HEK293 (cell line): ENCODE data around the gene RPE65.

Source experiments
- BCL11A ChIP-seq: fragments of 450-650 bp; formaldehyde crosslinking; IDR thresholded peaks from 2 replicates; pipeline ENCODE4 v1.5.1; 2016; ENCODE audit warnings: low read depth, missing biosample characterization, missing genetic modification characterization
- GLI4 ChIP-seq: fragments of 450-650 bp; formaldehyde crosslinking; IDR thresholded peaks from 2 replicates; pipeline ENCODE4 v1.5.1; 2016; ENCODE audit warnings: missing biosample characterization, missing genetic modification characterization
- GLIS1 ChIP-seq: fragments of 450-650 bp; formaldehyde crosslinking; IDR thresholded peaks from 2 replicates; pipeline ENCODE4 v1.5.1; 2016; ENCODE audit warnings: missing biosample characterization, missing genetic modification characterization
- KLF10 ChIP-seq: fragments of 450-650 bp; IDR thresholded peaks from 2 replicates; pipeline ENCODE4 v1.5.1; 2018; ENCODE audit warnings: missing biosample characterization, mild to moderate bottlenecking, missing genetic modification characterization
- KLF16 ChIP-seq: fragments of 450-650 bp; formaldehyde crosslinking; IDR thresholded peaks from 2 replicates; pipeline ENCODE4 v1.5.1; 2017; ENCODE audit warnings: missing biosample characterization, missing genetic modification characterization
- SP7 ChIP-seq: fragments of 450-650 bp; formaldehyde crosslinking; IDR thresholded peaks from 2 replicates; pipeline ENCODE4 v1.5.1; 2016; ENCODE audit warnings: missing biosample characterization, missing genetic modification characterization
- TRIM28 ChIP-seq: IDR thresholded peaks from 2 replicates; pipeline ENCODE4 v1.6.1; 2011; ENCODE audit warnings: low read length, control low read depth, borderline replicate concordance
- ZBTB17 ChIP-seq: fragments of 450-650 bp; formaldehyde crosslinking; IDR thresholded peaks from 2 replicates; pipeline ENCODE4 v1.5.1; 2016; ENCODE audit warnings: missing biosample characterization, missing genetic modification characterization
- ZBTB20 ChIP-seq: fragments of 450-650 bp; formaldehyde crosslinking; IDR thresholded peaks from 2 replicates; pipeline ENCODE4 v1.5.1; 2016; ENCODE audit warnings: missing biosample characterization, missing genetic modification characterization
- ZBTB8A ChIP-seq: fragments of 450-650 bp; formaldehyde crosslinking; IDR thresholded peaks from 2 replicates; pipeline ENCODE4 v1.5.1; 2016; ENCODE audit warnings: missing biosample characterization, missing genetic modification characterization
- ZFP37 ChIP-seq: fragments of 450-650 bp; formaldehyde crosslinking; IDR thresholded peaks from 2 replicates; pipeline ENCODE4 v1.5.1; 2016; ENCODE audit warnings: missing biosample characterization, missing genetic modification characterization
- ZNF324 ChIP-seq: fragments of 450-650 bp; formaldehyde crosslinking; IDR thresholded peaks from 2 replicates; pipeline ENCODE4 v1.5.1; 2016; ENCODE audit warnings: missing biosample characterization, missing genetic modification characterization
- ZNF391 ChIP-seq: fragments of 450-650 bp; formaldehyde crosslinking; IDR thresholded peaks from 2 replicates; pipeline ENCODE4 v1.5.1; 2016; ENCODE audit warnings: low read depth, missing biosample characterization, missing genetic modification characterization, borderline replicate concordance
- ZNF394 ChIP-seq: fragments of 450-650 bp; formaldehyde crosslinking; IDR thresholded peaks from 2 replicates; pipeline ENCODE4 v1.5.1; 2016; ENCODE audit warnings: missing biosample characterization, missing genetic modification characterization, mild to moderate bottlenecking, moderate library complexity, borderline replicate concordance
- ZNF521 ChIP-seq: fragments of 450-650 bp; formaldehyde crosslinking; IDR thresholded peaks from 2 replicates; pipeline ENCODE4 v1.5.1; 2017; ENCODE audit warnings: missing biosample characterization, mild to moderate bottlenecking, missing genetic modification characterization
- ZNF561 ChIP-seq: fragments of 450-650 bp; IDR thresholded peaks from 2 replicates; pipeline ENCODE4 v1.5.1; 2018; ENCODE audit warnings: missing biosample characterization, missing genetic modification characterization, borderline replicate concordance
- ZNF600 ChIP-seq: fragments of 450-650 bp; formaldehyde crosslinking; IDR thresholded peaks from 2 replicates; pipeline ENCODE4 v1.5.1; 2016; ENCODE audit warnings: missing biosample characterization, missing genetic modification characterization
- ZNF660 ChIP-seq: fragments of 450-650 bp; IDR thresholded peaks from 2 replicates; pipeline ENCODE4 v1.5.1; 2018; ENCODE audit warnings: missing biosample characterization, mild to moderate bottlenecking, missing genetic modification characterization
- ZNF76 ChIP-seq: fragments of 450-650 bp; formaldehyde crosslinking; IDR thresholded peaks from 2 replicates; pipeline ENCODE4; 2016; ENCODE audit warnings: low read depth, missing biosample characterization, missing genetic modification characterization, borderline replicate concordance
- ZNF777 ChIP-seq: fragments of 450-650 bp; formaldehyde crosslinking; IDR thresholded peaks from 2 replicates; pipeline ENCODE4 v1.5.1; 2017; ENCODE audit warnings: missing biosample characterization, missing genetic modification characterization, borderline replicate concordance
- ZSCAN23 ChIP-seq: fragments of 450-650 bp; formaldehyde crosslinking; IDR thresholded peaks from 2 replicates; pipeline ENCODE4 v1.5.1; 2016; ENCODE audit warnings: missing biosample characterization, missing genetic modification characterization
- TF ChIP-seq, protein P1 (sequence below): fragments of 450-650 bp; formaldehyde crosslinking; IDR thresholded peaks from 2 replicates; pipeline ENCODE4 v1.5.1; 2016; ENCODE audit warnings: missing biosample characterization, missing genetic modification characterization
- TF ChIP-seq, protein P2 (sequence below): fragments of 450-650 bp; formaldehyde crosslinking; IDR thresholded peaks from 2 replicates; pipeline ENCODE4 v1.5.1; 2016; ENCODE audit warnings: missing biosample characterization, missing genetic modification characterization
- TF ChIP-seq, protein P3 (sequence below): fragments of 450-650 bp; formaldehyde crosslinking; IDR thresholded peaks from 2 replicates; pipeline ENCODE4 v1.5.1; 2016; ENCODE audit warnings: missing biosample characterization, missing genetic modification characterization
- TF ChIP-seq, protein P4 (sequence below): fragments of 450-650 bp; formaldehyde crosslinking; IDR thresholded peaks from 2 replicates; pipeline ENCODE4 v1.5.1; 2016; ENCODE audit warnings: missing biosample characterization, missing genetic modification characterization
- TF ChIP-seq, protein P5 (sequence below): fragments of 450-650 bp; formaldehyde crosslinking; IDR thresholded peaks from 2 replicates; pipeline ENCODE4 v1.5.1; 2016; ENCODE audit warnings: missing biosample characterization, missing genetic modification characterization

RPE65 gene

DNA sequence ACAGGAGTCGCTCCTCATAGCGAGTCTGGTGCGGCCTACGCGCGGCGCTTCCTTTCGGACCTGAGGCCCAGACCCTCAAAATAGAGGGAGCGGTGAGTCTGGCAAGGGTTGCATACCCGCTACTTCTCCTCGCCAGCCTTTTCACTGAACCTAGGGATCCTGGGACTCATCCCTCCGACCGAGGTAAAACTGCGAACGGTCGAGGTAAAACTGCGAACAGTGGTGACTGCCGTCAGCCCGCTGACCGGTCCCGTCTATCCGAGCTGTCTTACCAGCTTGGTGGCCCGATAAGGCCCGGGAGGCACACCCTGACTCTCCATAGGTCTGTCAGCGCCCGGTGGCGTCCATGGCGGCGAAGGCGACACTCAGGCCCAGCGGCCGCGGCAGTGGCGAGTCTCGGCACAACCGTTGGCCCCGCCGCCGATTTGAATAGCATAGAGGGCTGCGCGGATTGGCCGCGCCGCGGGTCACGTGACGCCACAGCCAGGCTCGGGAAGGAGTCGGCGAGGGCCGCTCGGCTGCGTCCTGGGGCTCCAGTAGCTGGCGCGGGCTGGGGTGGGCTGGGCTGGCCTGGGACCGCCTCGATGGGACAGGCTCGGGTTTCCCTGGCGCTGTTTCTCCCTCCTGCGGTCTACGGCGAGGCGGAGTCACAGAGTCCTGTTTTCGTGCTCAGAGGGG, 47.1 kb upstream of the RPE65 start, which contains the start of gene DEPDC1 (continued):
- TF ChIP-seq ZSCAN23 (tag by site-specific recombination), result 0 out of 2 replicates have a peak, but pooled peaks have one; percentile 28
- peak; percentile 69 for TF ChIP-seq SP7
- TF ChIP-seq GLIS1 (tag by site-specific recombination), result peak; percentile 80
- peak; percentile 91 for TF ChIP-seq ZBTB8A (tag by site-specific recombination)
- TF ChIP-seq, protein P1, sequence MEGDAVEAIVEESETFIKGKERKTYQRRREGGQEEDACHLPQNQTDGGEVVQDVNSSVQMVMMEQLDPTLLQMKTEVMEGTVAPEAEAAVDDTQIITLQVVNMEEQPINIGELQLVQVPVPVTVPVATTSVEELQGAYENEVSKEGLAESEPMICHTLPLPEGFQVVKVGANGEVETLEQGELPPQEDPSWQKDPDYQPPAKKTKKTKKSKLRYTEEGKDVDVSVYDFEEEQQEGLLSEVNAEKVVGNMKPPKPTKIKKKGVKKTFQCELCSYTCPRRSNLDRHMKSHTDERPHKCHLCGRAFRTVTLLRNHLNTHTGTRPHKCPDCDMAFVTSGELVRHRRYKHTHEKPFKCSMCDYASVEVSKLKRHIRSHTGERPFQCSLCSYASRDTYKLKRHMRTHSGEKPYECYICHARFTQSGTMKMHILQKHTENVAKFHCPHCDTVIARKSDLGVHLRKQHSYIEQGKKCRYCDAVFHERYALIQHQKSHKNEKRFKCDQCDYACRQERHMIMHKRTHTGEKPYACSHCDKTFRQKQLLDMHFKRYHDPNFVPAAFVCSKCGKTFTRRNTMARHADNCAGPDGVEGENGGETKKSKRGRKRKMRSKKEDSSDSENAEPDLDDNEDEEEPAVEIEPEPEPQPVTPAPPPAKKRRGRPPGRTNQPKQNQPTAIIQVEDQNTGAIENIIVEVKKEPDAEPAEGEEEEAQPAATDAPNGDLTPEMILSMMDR, result peak; percentile 23; the same call in 1 of the 2 replicates
- 0 out of 2 replicates have a peak, but pooled peaks have one; percentile 49 for TF ChIP-seq GLI4 (tag by site-specific recombination)
- TF ChIP-seq, protein P2, sequence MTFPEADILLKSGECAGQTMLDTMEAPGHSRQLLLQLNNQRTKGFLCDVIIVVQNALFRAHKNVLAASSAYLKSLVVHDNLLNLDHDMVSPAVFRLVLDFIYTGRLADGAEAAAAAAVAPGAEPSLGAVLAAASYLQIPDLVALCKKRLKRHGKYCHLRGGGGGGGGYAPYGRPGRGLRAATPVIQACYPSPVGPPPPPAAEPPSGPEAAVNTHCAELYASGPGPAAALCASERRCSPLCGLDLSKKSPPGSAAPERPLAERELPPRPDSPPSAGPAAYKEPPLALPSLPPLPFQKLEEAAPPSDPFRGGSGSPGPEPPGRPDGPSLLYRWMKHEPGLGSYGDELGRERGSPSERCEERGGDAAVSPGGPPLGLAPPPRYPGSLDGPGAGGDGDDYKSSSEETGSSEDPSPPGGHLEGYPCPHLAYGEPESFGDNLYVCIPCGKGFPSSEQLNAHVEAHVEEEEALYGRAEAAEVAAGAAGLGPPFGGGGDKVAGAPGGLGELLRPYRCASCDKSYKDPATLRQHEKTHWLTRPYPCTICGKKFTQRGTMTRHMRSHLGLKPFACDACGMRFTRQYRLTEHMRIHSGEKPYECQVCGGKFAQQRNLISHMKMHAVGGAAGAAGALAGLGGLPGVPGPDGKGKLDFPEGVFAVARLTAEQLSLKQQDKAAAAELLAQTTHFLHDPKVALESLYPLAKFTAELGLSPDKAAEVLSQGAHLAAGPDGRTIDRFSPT (tag by site-specific recombination), result 0 out of 2 replicates have a peak, but pooled peaks have one; percentile 44
- TF ChIP-seq ZNF391 (tag by site-specific recombination), result peak; percentile 53; the same call in 1 of the 2 replicates
- TF ChIP-seq ZNF561 (tag by site-specific recombination), result peak; percentile 71; the same call in 1 of the 2 replicates
- TF ChIP-seq, protein P3, sequence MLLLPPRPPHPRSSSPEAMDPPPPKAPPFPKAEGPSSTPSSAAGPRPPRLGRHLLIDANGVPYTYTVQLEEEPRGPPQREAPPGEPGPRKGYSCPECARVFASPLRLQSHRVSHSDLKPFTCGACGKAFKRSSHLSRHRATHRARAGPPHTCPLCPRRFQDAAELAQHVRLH (tag by site-specific recombination), result 0 out of 2 replicates have a peak, but pooled peaks have one; percentile 44
- TF ChIP-seq ZBTB17, result peak; percentile 94
- TF ChIP-seq TRIM28, result 0 out of 2 replicates have a peak, but pooled peaks have one; percentile 32
- TF ChIP-seq ZNF324 (tag by site-specific recombination), result 0 out of 2 replicates have a peak, but pooled peaks have one; percentile 10
- peak; percentile 40 for TF ChIP-seq ZNF660 (tag by site-specific recombination)
- TF ChIP-seq ZBTB20, result peak; percentile 25; the same call in 1 of the 2 replicates
- TF ChIP-seq BCL11A (tag by site-specific recombination), result 0 out of 2 replicates have a peak, but pooled peaks have one; percentile 47
- peak; percentile 74 for TF ChIP-seq ZNF76
- TF ChIP-seq KLF10, result peak; percentile 48; the same call in 1 of the 2 replicates
- no peak for TF ChIP-seq ZNF521
- TF ChIP-seq, protein P4, sequence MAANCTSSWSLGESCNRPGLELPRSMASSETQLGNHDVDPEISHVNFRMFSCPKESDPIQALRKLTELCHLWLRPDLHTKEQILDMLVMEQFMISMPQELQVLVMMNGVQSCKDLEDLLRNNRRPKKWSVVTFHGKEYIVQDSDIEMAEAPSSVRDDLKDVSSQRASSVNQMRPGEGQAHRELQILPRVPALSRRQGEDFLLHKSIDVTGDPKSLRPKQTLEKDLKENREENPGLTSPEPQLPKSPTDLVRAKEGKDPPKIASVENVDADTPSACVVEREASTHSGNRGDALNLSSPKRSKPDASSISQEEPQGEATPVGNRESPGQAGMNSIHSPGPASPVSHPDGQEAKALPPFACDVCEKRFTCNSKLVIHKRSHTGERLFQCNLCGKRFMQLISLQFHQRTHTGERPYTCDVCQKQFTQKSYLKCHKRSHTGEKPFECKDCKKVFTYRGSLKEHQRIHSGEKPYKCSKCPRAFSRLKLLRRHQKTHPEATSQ, result peak; percentile 88; the same call in 1 of the 2 replicates
- TF ChIP-seq ZFP37 (tag by site-specific recombination), result peak; percentile 88
- 0 out of 2 replicates have a peak, but pooled peaks have one; percentile 33 for TF ChIP-seq ZNF600 (tag by site-specific recombination)
- peak; percentile 69; the same call in 1 of the 2 replicates for TF ChIP-seq KLF16 (tag by site-specific recombination)
- TF ChIP-seq, protein P5, sequence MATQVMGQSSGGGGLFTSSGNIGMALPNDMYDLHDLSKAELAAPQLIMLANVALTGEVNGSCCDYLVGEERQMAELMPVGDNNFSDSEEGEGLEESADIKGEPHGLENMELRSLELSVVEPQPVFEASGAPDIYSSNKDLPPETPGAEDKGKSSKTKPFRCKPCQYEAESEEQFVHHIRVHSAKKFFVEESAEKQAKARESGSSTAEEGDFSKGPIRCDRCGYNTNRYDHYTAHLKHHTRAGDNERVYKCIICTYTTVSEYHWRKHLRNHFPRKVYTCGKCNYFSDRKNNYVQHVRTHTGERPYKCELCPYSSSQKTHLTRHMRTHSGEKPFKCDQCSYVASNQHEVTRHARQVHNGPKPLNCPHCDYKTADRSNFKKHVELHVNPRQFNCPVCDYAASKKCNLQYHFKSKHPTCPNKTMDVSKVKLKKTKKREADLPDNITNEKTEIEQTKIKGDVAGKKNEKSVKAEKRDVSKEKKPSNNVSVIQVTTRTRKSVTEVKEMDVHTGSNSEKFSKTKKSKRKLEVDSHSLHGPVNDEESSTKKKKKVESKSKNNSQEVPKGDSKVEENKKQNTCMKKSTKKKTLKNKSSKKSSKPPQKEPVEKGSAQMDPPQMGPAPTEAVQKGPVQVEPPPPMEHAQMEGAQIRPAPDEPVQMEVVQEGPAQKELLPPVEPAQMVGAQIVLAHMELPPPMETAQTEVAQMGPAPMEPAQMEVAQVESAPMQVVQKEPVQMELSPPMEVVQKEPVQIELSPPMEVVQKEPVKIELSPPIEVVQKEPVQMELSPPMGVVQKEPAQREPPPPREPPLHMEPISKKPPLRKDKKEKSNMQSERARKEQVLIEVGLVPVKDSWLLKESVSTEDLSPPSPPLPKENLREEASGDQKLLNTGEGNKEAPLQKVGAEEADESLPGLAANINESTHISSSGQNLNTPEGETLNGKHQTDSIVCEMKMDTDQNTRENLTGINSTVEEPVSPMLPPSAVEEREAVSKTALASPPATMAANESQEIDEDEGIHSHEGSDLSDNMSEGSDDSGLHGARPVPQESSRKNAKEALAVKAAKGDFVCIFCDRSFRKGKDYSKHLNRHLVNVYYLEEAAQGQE, result no peak; the same call in 1 of the 2 replicates
- TF ChIP-seq ZNF394 (tag by site-specific recombination), result peak; percentile 63
- peak; percentile 93 for TF ChIP-seq ZNF777
